Measurements from ENCODE around the gene ENTPD8. TPM values are rescaled to one million over a fixed set of nuclear protein-coding genes. Genes with fewer than 3 reads are reported as not detected.

The ENTPD8 gene
- total RNA-seq, 1 experiment from 2014 or later: 0.77 TPM

- Histone ChIP-seq H2BK120ac (ENCODE audit: low read depth, low read length, poor library complexity, severe bottlenecking) (no peak within 1 kb of the TSS), H3K79me1 (ENCODE audit: insufficient read depth, low read depth, low read length, poor library complexity, severe bottlenecking) (no peaks in the 10 kb centered on the region), H4K8ac (replicated peaks; ENCODE audit: insufficient read length, low read depth, low read length) (no peak within 1 kb of the TSS), H3K14ac (ENCODE audit: insufficient read depth, low read length) (peak within 1 kb of the TSS; percentile 6; the same call in 1 of the 2 replicates), H2BK5ac (ENCODE audit: insufficient read length, low read length) (no peak within 1 kb of the TSS), H3K9ac (ENCODE audit: extremely low read depth, insufficient read length, low read length) (no peak within 1 kb of the TSS), H3K23me2 (ENCODE audit: insufficient read length, low read depth, low read length, poor library complexity, severe bottlenecking) (peaks cover 9% of the 10 kb centered on the region), H4K5ac (ENCODE audit: insufficient read length, low read depth, low read length) (no peak within 1 kb of the TSS), H3K79me2 (ENCODE audit: insufficient read depth, low read length) (no peaks in the 10 kb centered on the region), H3K27ac (ENCODE audit: insufficient read length, low read depth, low read length) (no peak within 1 kb of the TSS), H2BK15ac (ENCODE audit: low read depth, low read length) (no peak within 1 kb of the TSS), H3T11ph (ENCODE audit: low read length) (no peak within 1 kb of the TSS), H3K9me3 (ENCODE audit: control insufficient read depth, low read depth, low read length) (no peaks in the 10 kb centered on the region), H3K4ac (ENCODE audit: low read depth, low read length) (no peak within 1 kb of the TSS), H4K91ac (ENCODE audit: insufficient read length, low read depth, low read length) (no peak within 1 kb of the TSS), H2AFZ (ENCODE audit: low read length) (no peak within 1 kb of the TSS), H3K56ac (ENCODE audit: insufficient read length, low read depth, low read length) (no peak within 1 kb of the TSS), H2AK5ac (ENCODE audit: insufficient read length, low read length) (no peak within 1 kb of the TSS), H3K18ac (ENCODE audit: insufficient read length, low read depth, low read length) (peak within 1 kb of the TSS; percentile 6), H3K27me3 (ENCODE audit: insufficient read depth, low read length) (no peaks in the 10 kb centered on the region; the same call in 1 of the 2 replicates), H3K4me2 (ENCODE audit: insufficient read depth, insufficient read length, low read length) (peak within 1 kb of the TSS; percentile 57), H4K20me1 (ENCODE audit: control insufficient read depth, insufficient read depth, insufficient read length) (peaks cover 3% of the 10 kb centered on the region), H2BK20ac (ENCODE audit: low read depth, low read length, poor library complexity, severe bottlenecking) (no peak within 1 kb of the TSS), H3K4me1 (ENCODE audit: insufficient read depth, low read length) (no peaks in the 10 kb centered on the region), H2BK12ac (ENCODE audit: insufficient read length, low read depth, low read length) (no peak within 1 kb of the TSS), H3K23ac (ENCODE audit: insufficient read length, low read depth, low read length) (no peak within 1 kb of the TSS)
- DNase-seq: peak; percentile 90
- peaks cover 3 to 12% of the 10 kb centered on the region in 2 experiments; a peak in 3 of 4 replicates for H3K4me1 Mint-ChIP-seq
- WGBS (ENCODE audit: extremely low coverage, insufficient read length, low lambda C conversion rate): no CpG with 5 or more reads among the region's 62 CpGs
- TF ChIP-seq, protein P1, sequence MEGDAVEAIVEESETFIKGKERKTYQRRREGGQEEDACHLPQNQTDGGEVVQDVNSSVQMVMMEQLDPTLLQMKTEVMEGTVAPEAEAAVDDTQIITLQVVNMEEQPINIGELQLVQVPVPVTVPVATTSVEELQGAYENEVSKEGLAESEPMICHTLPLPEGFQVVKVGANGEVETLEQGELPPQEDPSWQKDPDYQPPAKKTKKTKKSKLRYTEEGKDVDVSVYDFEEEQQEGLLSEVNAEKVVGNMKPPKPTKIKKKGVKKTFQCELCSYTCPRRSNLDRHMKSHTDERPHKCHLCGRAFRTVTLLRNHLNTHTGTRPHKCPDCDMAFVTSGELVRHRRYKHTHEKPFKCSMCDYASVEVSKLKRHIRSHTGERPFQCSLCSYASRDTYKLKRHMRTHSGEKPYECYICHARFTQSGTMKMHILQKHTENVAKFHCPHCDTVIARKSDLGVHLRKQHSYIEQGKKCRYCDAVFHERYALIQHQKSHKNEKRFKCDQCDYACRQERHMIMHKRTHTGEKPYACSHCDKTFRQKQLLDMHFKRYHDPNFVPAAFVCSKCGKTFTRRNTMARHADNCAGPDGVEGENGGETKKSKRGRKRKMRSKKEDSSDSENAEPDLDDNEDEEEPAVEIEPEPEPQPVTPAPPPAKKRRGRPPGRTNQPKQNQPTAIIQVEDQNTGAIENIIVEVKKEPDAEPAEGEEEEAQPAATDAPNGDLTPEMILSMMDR (conservative IDR thresholded peaks at IDR 0.05): no peak
- peak within 1 kb of the TSS; percentile 56 to 74; a peak in 4 of 5 replicates for H3K4me3 Mint-ChIP-seq
- no peak within 1 kb of the TSS for H3K27ac Mint-ChIP-seq
- peaks cover 30% of the 10 kb centered on the region for H3K27me3 Mint-ChIP-seq (ENCODE audit: low read depth)
- H3K36me3 Mint-ChIP-seq (ENCODE audit: insufficient read depth in 1 of 3, low read depth in 3 of 3): peaks cover 0 to 17% (median 13%) of the 10 kb centered on the region in 3 experiments; a peak in 4 of 7 replicates
- H3K9me3 Mint-ChIP-seq: no peaks in the 10 kb centered on the region
Measured at GRCh38 chr9:137459152-137459600, 18.0 kb upstream of the ENTPD8 start, which contains the start of gene NSMF. Gene NSMF (minus strand): TSS chr9:137459334. CDS start chr9:137459102, 232 bp downstream.

Data from H9 (cell line).